Liver (tissue), 3 donors: ENCODE measurements around the gene AP3S1.

Experiments
- FOXA1 ChIP-seq: IDR thresholded peaks from 2 replicates; pipeline ENCODE4 v1.6.1; 2016; ENCODE audit warnings: antibody characterized with exemption
- JUND ChIP-seq, 2 donors: IDR thresholded peaks; 2 replicates each; pipeline ENCODE4 v1.6.1; 2016; ENCODE audit warnings: antibody characterized with exemption in 2 of 2
- NR2F2 ChIP-seq: IDR thresholded peaks from 2 replicates; pipeline ENCODE4 v1.6.1; 2016; ENCODE audit warnings: antibody characterized with exemption
- REST ChIP-seq: IDR thresholded peaks from 2 replicates; pipeline ENCODE4 v1.6.1; 2016; ENCODE audit warnings: antibody characterized with exemption, mild to moderate bottlenecking
- YY1 ChIP-seq: IDR thresholded peaks from 2 replicates; pipeline ENCODE4 v1.6.1; 2016; ENCODE audit warnings: antibody characterized with exemption, mild to moderate bottlenecking
- TF ChIP-seq, protein P1 (sequence below): fragments of 150-350 bp; IDR thresholded peaks from 2 replicates; pipeline ENCODE4 v1.5.1; 2017; ENCODE audit warnings: improper control_type of control experiment, low read depth, low read length; ENCODE audit not compliant: missing input control
- TF ChIP-seq, protein P2 (sequence below): IDR thresholded peaks from 2 replicates; pipeline ENCODE4 v1.6.1; 2016; ENCODE audit warnings: antibody characterized with exemption
- donor health status: healthy.
- donor health status: healthy.

DNA sequence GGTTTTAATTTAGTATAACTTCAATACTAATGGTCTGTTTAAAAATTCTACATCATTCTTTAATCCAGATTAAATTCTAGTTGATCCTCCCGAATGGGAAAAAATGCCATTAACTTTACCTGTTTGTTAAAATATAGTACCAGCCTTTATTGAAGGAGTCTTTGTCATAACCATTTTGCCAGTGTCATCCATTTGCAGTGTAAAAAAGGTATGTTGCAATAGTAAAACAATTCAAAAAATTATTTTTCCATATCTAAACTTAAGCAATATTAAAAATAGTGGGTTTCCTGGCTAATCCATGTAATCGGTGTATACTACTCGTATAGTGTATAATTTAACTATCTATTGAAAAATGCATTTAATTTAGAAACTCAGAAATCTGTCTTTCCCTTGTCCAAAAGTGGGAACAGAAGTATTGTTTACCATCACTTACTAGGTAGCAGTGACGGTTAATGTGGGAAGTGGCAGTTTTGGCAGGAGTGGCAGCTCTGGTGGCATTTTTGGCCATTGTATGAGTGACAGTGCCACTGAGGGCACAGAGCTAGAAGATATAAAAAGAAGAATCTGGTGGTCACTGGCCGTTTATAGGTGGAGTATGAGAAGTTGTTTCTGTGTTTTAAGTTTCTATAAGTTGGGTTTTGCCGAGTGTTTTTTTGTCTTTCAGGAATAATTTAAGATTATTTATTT lies 1.9 kb downstream of the AP3S1 start:
- TF ChIP-seq, protein P1, sequence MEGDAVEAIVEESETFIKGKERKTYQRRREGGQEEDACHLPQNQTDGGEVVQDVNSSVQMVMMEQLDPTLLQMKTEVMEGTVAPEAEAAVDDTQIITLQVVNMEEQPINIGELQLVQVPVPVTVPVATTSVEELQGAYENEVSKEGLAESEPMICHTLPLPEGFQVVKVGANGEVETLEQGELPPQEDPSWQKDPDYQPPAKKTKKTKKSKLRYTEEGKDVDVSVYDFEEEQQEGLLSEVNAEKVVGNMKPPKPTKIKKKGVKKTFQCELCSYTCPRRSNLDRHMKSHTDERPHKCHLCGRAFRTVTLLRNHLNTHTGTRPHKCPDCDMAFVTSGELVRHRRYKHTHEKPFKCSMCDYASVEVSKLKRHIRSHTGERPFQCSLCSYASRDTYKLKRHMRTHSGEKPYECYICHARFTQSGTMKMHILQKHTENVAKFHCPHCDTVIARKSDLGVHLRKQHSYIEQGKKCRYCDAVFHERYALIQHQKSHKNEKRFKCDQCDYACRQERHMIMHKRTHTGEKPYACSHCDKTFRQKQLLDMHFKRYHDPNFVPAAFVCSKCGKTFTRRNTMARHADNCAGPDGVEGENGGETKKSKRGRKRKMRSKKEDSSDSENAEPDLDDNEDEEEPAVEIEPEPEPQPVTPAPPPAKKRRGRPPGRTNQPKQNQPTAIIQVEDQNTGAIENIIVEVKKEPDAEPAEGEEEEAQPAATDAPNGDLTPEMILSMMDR: no peak
- TF ChIP-seq YY1: no peak
- TF ChIP-seq JUND (IDR thresholded peaks at IDR 0.05): no peak
- no peak for TF ChIP-seq NR2F2
- no peak for TF ChIP-seq REST
- TF ChIP-seq, protein P2, sequence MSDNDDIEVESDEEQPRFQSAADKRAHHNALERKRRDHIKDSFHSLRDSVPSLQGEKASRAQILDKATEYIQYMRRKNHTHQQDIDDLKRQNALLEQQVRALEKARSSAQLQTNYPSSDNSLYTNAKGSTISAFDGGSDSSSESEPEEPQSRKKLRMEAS: no peak
- TF ChIP-seq FOXA1: no peak
